Endothelial cell of umbilical vein (primary cell): ENCODE measurements around the gene TCF15. TPM values are rescaled to one million over a fixed set of nuclear protein-coding genes. Genes with fewer than 3 reads are reported as not detected.

Experiments used
- BruUV-seq: library from RNA; stranded (reverse); fragments of 400-500 nt; replicated peaks from 2 replicates; lab custom pipeline; 2021; lab: Mats Ljungman, UMichigan
- CTCF ChIA-PET: fragments of 300-600, 350-600 bp; sonication (Branson Sonifier 250); formaldehyde crosslinking; loops from one replicate; lab custom pipeline; 2021; ENCODE audit warnings: antibody characterized with exemption, inconsistent platforms; lab: Charles Lee
- POLR2A ChIA-PET: fragments of 300-600, 350-600 bp; sonication (Branson Sonifier 250); formaldehyde crosslinking; loops from one replicate; lab custom pipeline; 2021; ENCODE audit warnings: antibody characterized with exemption, inconsistent platforms; lab: Charles Lee
- DNase-seq: peaks from one replicate; pipeline ENCODE4 v3.0.0-alpha.2; 2011; ENCODE audit warnings: low read depth, low spot score
- FAIRE-seq: peaks from 2 replicates; lab custom pipeline; 2011; peaks lifted over from hg19 to GRCh38; lab: Jason Lieb, UNC
- H2AFZ ChIP-seq: 2 replicates; pipeline ENCODE4 v1.6.0; 2012; ENCODE audit warnings: low read depth, low read length, control low read depth, inconsistent platforms
- H3K27ac ChIP-seq: 2 replicates; pipeline ENCODE4 v1.5.1; 2011; ENCODE audit warnings: low read depth, mild to moderate bottlenecking, control low read depth, low read length, moderate library complexity; ENCODE audit not compliant: insufficient read depth
- H3K27me3 ChIP-seq, 2 experiments: 2 replicates each; pipeline versions ENCODE4 v1.6.0 to v1.6.1; 2011; ENCODE audit warnings: low read length in 2 of 2, mixed read lengths in 1 of 2; ENCODE audit not compliant: control insufficient read depth in 2 of 2, insufficient read depth in 2 of 2
- H3K36me3 ChIP-seq, 2 experiments: 2 replicates in 1 of 2; 3 replicates in 1 of 2; pipeline ENCODE4 v1.5.1; 2011; ENCODE audit warnings: low read length in 2 of 2, mild to moderate bottlenecking in 1 of 2, moderate library complexity in 1 of 2; ENCODE audit not compliant: control insufficient read depth in 2 of 2, insufficient read depth in 2 of 2; ENCODE audit errors: extremely low read depth in 1 of 2
- H3K4me1 ChIP-seq: 3 replicates; pipeline ENCODE4 v1.5.1; 2011; ENCODE audit warnings: mild to moderate bottlenecking, low read length; ENCODE audit not compliant: control insufficient read depth, insufficient read depth; ENCODE audit errors: extremely low read depth
- H3K4me2 ChIP-seq: 2 replicates; pipeline ENCODE4 v1.6.1; 2011; ENCODE audit warnings: low read length, control low read depth, mixed read lengths; ENCODE audit not compliant: insufficient read depth
- H3K4me3 ChIP-seq, 3 experiments: fragments of 200-600 bp in 1 of 3; sonication (generic), shearing (Covaris generic) in 1 of 3; replicated peaks in 1 of 3; 2 replicates each; pipeline ENCODE4 v1.5.1; 2011 to 2016; ENCODE audit warnings: control low read depth in 3 of 3, low read length in 3 of 3, mild to moderate bottlenecking in 2 of 3, inconsistent platforms in 1 of 3, low read depth in 1 of 3, moderate library complexity in 1 of 3; ENCODE audit not compliant: insufficient read depth in 1 of 3
- H3K79me2 ChIP-seq: 2 replicates; pipeline ENCODE4 v1.6.0; 2012; ENCODE audit warnings: low read length, inconsistent platforms; ENCODE audit not compliant: control insufficient read depth, insufficient read depth
- H3K9ac ChIP-seq: replicated peaks from 2 replicates; pipeline ENCODE3; 2011; ENCODE audit warnings: low read length, control low read depth; ENCODE audit not compliant: insufficient read depth; ENCODE audit errors: extremely low read depth
- H3K9me1 ChIP-seq: replicated peaks from 3 replicates; pipeline ENCODE4 v1.6.0; 2011; ENCODE audit warnings: mild to moderate bottlenecking, low read length; ENCODE audit not compliant: control insufficient read depth, insufficient read depth; ENCODE audit errors: extremely low read depth
- H3K9me3 ChIP-seq: replicated peaks from 2 replicates; pipeline ENCODE4 v1.5.1; 2012; ENCODE audit warnings: low read length, inconsistent platforms; ENCODE audit not compliant: control insufficient read depth, insufficient read depth
- H4K20me1 ChIP-seq: replicated peaks from 2 replicates; pipeline ENCODE3; 2011; ENCODE audit warnings: mild to moderate bottlenecking, low read length; ENCODE audit not compliant: control insufficient read depth, insufficient read depth; ENCODE audit errors: extremely low read depth
- CTCF ChIP-seq, 2 donors: IDR thresholded peaks; 1 replicate in 1 of 2; 2 replicates in 1 of 2; pipeline ENCODE4 v1.5.1; 2011; ENCODE audit warnings: low read length in 2 of 2, mild to moderate bottlenecking in 2 of 2, moderate library complexity in 2 of 2, control low read depth in 1 of 2, inconsistent platforms in 1 of 2, low read depth in 1 of 2; ENCODE audit not compliant: insufficient read depth in 1 of 2; ENCODE audit errors: extremely low read depth in 1 of 2
- EZH2 ChIP-seq: IDR thresholded peaks from 2 replicates; pipeline ENCODE4 v1.6.1; 2012; ENCODE audit warnings: borderline replicate concordance, low read depth, mild to moderate bottlenecking, moderate library complexity, low read length, inconsistent platforms; ENCODE audit not compliant: severe bottlenecking
- FOS ChIP-seq: IDR thresholded peaks from 2 replicates; pipeline ENCODE4 v1.6.1; 2011; ENCODE audit warnings: mild to moderate bottlenecking, low read length, moderate library complexity, borderline replicate concordance; ENCODE audit not compliant: insufficient read depth
- JUN ChIP-seq: IDR thresholded peaks from 2 replicates; pipeline ENCODE4 v1.6.1; 2011; ENCODE audit warnings: borderline replicate concordance, low read depth; ENCODE audit not compliant: insufficient read length, insufficient read depth
- POLR2A ChIP-seq: IDR thresholded peaks from 2 replicates; pipeline ENCODE4 v1.6.1; 2012; ENCODE audit warnings: low read depth, mild to moderate bottlenecking, control low read depth, low read length
- POLR2AphosphoS5 ChIP-seq: IDR thresholded peaks from 2 replicates; pipeline ENCODE4 v1.6.1; 2012; ENCODE audit warnings: low read depth, mild to moderate bottlenecking, control low read depth, low read length, moderate library complexity; ENCODE audit not compliant: insufficient read depth
- dilution Hi-C: fragments of 300-500 bp; cut with MboI; formaldehyde crosslinking; loops from one replicate; pipeline ENCODE4 v1.15.0; 2019; ENCODE audit warnings: low sequenced_read_pairs; ENCODE audit not compliant: extremely low pct_ligation_motif_present
- intact Hi-C: fragments of 100-400 bp; cut with micrococcal nuclease; formaldehyde crosslinking; loops from one replicate; pipeline ENCODE4 v1.10.0; 2022
- polyA plus RNA-seq, 4 experiments: library from polyadenylated mRNA; depleted of rRNA in 3 of 4; stranded (reverse) in 3 of 4; unstranded in 1 of 4; fragments of >200 nt; gene quantifications; 2 replicates each; pipeline versions ENCODE4 v1.2.1 to v1.2.3, GENCODE V29; 2011 to 2012; ENCODE audit warnings: missing spikeins in 1 of 4
- total RNA-seq: library from RNA; stranded (reverse); gene quantifications from 2 replicates; pipeline ENCODE4 v1.2.3, GENCODE V29; 2021

Gene TCF15
- total and polyA plus RNA-seq, 2 donors (not counting 3 experiments of a cell fraction or from before 2014, with no cell fraction given), result 0.07 to 1.3 TPM

GRCh38 chr20:653110-653589, 43.0 kb upstream of the TCF15 start, which contains the start of gene SRXN1:
SRXN1 (minus strand) TSS chr20:653200; CDS start chr20:653185, 15 bp downstream.
- POLR2A ChIA-PET, result no interaction called here
- CTCF ChIA-PET, result interaction anchor here (3.1 kb wide), 1 partner anchor 14 kb away, joined by 23 read pairs; no protein-coding TSS in a partner anchor
- intact Hi-C loops, result loop anchor here (1.0 to 2.0 kb wide), 2 partner anchors 110 to 180 kb away; partner anchors contain the start of genes CSNK2A1 and FAM110A

More at GRCh38 chr20:653110-653589, 43.0 kb upstream of the TCF15 start, which contains the start of gene SRXN1:
- H3K79me2 ChIP-seq, result peaks cover 26% of the 10 kb centered on the region
- peak within 1 kb of the TSS; percentile 56 for H2AFZ ChIP-seq
- peak within 1 kb of the TSS; percentile 77 for H3K4me2 ChIP-seq
- no TSS peak for BruUV-seq
- peak within 1 kb of the TSS; percentile 71 to 77 (median 72) for H3K4me3 ChIP-seq
- H3K9me3 ChIP-seq, result no peaks in the 10 kb centered on the region
- peak within 1 kb of the TSS; percentile 76 for H3K9ac ChIP-seq
- peak within 1 kb of the TSS; percentile 65 for H3K27ac ChIP-seq
- peak; percentile 76 for FAIRE-seq
- peaks cover 11 to 12% of the 10 kb centered on the region in 2 experiments for H3K27me3 ChIP-seq
- TF ChIP-seq EZH2 (no peak), JUN (no peak), POLR2AphosphoS5 (peak; percentile 61), FOS (peak; percentile 58), POLR2A (peak; percentile 76), CTCF (IDR thresholded peaks at IDR 0.05; ENCODE audit: extremely low read depth in 1 of 2, insufficient read depth in 1 of 2, low read depth in 1 of 2, low read length in 2 of 2) (peak; percentile 55 to 65)
- peaks cover 15% of the 10 kb centered on the region for H3K4me1 ChIP-seq
- no peaks in the 10 kb centered on the region for H4K20me1 ChIP-seq
- dilution Hi-C loops, result no loop called here
- peaks cover 3 to 7% of the 10 kb centered on the region in 2 experiments for H3K36me3 ChIP-seq
- DNase-seq, result peak; percentile 87
- no peaks in the 10 kb centered on the region for H3K9me1 ChIP-seq
